ENCODE results near the gene LANCL2.
A peak's percentile ranks its signal among the peaks of the same experiment; 100 is the strongest.
"Not testable (repeated sequence)": the region's sequence is repeated elsewhere in the genome, so short reads cannot be mapped to it uniquely, and the experiment has no call there.

The LANCL2 gene

GRCh38 chr7:55363386-55364170 lies 1.6 kb upstream of the LANCL2 start:
- DNase-seq, result no peak

GRCh38 chr7:55365675-55366460 lies 731 bp downstream of the LANCL2 start:
- DNase-seq, result peak; percentile 39

- no peak for DNase-seq
These were observed 1.4 kb downstream of the LANCL2 start for GRCh38 chr7:55366461-55367070.

GRCh38 chr7:55367283-55367840 lies 2.2 kb downstream of the LANCL2 start:
- DNase-seq, result no peak

GRCh38 chr7:55369427-55370400 lies 4.6 kb downstream of the LANCL2 start:
- DNase-seq, result no peak

- no peak for DNase-seq
These were observed 9.1 kb downstream of the LANCL2 start for GRCh38 chr7:55374213-55374612.

GRCh38 chr7:55375237-55375636 lies 10.1 kb downstream of the LANCL2 start:
- no peak for DNase-seq

- DNase-seq, result no peak
These were observed 12.2 kb downstream of the LANCL2 start for GRCh38 chr7:55377162-55377817.

- DNase-seq, result no peak
These were observed 14.1 kb downstream of the LANCL2 start for GRCh38 chr7:55379285-55379684.

GRCh38 chr7:55381189-55381588 lies 16.1 kb downstream of the LANCL2 start:
- DNase-seq, result no peak

- no peak for DNase-seq
These were observed 16.6 kb downstream of the LANCL2 start for GRCh38 chr7:55381696-55382095.

GRCh38 chr7:55382251-55382650 lies 17.1 kb downstream of the LANCL2 start:
- DNase-seq, result no peak

GRCh38 chr7:55386541-55386940 lies 21.4 kb downstream of the LANCL2 start:
- DNase-seq, result no peak

- no peak for DNase-seq
These were observed 22.2 kb downstream of the LANCL2 start for GRCh38 chr7:55387062-55387965.

GRCh38 chr7:55396233-55396785 lies 31.2 kb downstream of the LANCL2 start:
- DNase-seq, result no peak

GRCh38 chr7:55397617-55398016 lies 32.5 kb downstream of the LANCL2 start:
- no peak for DNase-seq

GRCh38 chr7:55400191-55400590 lies 35.1 kb downstream of the LANCL2 start:
- no peak for DNase-seq

- DNase-seq, result not testable (repeated sequence)
These were observed 37.4 kb downstream of the LANCL2 start for GRCh38 chr7:55402506-55402905.

GRCh38 chr7:55405856-55406541 lies 40.9 kb downstream of the LANCL2 start:
- no peak for DNase-seq

Data from NCI-H1436 treated with DMSO at 0.1 percent for 48 hours (cell line).